Measurements from ENCODE around the gene SPACA1. TPM values are rescaled to one million over a fixed set of nuclear protein-coding genes. Genes with fewer than 3 reads are reported as not detected.

SPACA1 gene
- total RNA-seq, 4 donors from 2014 or later = not detected

DNA sequence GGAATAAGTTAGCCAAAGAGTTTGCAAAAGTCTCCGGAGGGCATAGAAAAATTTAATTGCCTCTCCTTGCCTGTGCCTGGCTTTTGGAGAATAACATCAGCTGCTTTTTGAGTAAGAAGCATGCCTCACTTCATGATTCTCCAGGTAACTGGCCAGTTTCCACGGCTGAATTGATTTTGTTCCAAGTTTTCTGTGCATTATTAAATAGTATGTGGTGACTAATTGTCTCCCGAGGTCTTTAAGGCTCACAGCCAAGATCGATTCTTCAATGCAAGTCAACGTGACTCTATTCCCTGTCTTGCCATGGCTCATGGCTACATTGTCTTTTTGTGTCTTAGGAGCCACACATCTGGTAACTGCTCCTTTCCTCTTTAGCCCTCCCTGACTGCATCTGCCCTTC, 64.3 kb downstream of the SPACA1 start:
- DNase-seq (ENCODE audit: extremely low spot score) = no peak
- H3K36me3 ChIP-seq = no peaks in the 10 kb centered on the region
- TF ChIP-seq, protein P1, sequence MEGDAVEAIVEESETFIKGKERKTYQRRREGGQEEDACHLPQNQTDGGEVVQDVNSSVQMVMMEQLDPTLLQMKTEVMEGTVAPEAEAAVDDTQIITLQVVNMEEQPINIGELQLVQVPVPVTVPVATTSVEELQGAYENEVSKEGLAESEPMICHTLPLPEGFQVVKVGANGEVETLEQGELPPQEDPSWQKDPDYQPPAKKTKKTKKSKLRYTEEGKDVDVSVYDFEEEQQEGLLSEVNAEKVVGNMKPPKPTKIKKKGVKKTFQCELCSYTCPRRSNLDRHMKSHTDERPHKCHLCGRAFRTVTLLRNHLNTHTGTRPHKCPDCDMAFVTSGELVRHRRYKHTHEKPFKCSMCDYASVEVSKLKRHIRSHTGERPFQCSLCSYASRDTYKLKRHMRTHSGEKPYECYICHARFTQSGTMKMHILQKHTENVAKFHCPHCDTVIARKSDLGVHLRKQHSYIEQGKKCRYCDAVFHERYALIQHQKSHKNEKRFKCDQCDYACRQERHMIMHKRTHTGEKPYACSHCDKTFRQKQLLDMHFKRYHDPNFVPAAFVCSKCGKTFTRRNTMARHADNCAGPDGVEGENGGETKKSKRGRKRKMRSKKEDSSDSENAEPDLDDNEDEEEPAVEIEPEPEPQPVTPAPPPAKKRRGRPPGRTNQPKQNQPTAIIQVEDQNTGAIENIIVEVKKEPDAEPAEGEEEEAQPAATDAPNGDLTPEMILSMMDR (IDR thresholded peaks at IDR 0.05) = no peak
- TF ChIP-seq POLR2A (IDR thresholded peaks at IDR 0.05; ENCODE audit: low read depth) = no peak
- no peak for TF ChIP-seq POLR2AphosphoS5 (IDR thresholded peaks at IDR 0.05)
- no peak for TF ChIP-seq EP300 (IDR thresholded peaks at IDR 0.05)
- no peaks in the 10 kb centered on the region for H3K9me3 ChIP-seq
- H3K27ac ChIP-seq (replicated peaks in 1 of 4) = no peak overlapping the region
- intact Hi-C loops (cut with DNase I) = no loop called here
- no peaks in the 10 kb centered on the region for H3K27me3 ChIP-seq
- H3K4me3 ChIP-seq = no peak overlapping the region
- WGBS = 44% methylated on average over 5 of the region's 5 CpGs
- no peaks in the 10 kb centered on the region for H3K4me1 ChIP-seq

DNA sequence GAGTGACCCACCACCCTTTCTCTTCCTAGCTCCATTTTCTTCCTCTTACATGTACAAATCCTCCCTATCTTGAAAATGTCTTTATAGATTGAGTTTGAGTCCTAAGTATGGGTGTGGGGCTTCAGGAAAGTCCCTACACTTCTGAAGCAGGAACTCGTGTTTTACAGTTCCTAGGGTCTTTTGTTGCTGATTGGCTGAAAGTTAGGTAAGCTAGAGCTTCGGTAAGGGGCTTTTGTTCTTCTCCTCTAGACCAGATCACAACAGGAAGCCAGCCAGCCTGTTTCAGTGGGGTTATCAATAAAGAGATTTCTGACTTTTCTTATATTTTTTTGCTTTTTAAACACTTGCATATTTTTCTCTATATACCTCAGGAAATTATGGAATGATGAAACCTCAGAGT, 67.2 kb downstream of the SPACA1 start:
- no peak for TF ChIP-seq POLR2AphosphoS5 (IDR thresholded peaks at IDR 0.05)
- no peak for TF ChIP-seq POLR2A (IDR thresholded peaks at IDR 0.05; ENCODE audit: low read depth)
- TF ChIP-seq EP300 (IDR thresholded peaks at IDR 0.05) = no peak
- TF ChIP-seq, protein P1 (IDR thresholded peaks at IDR 0.05) = no peak
- Histone ChIP-seq H3K4me1 (no peaks in the 10 kb centered on the region), H3K27me3 (no peaks in the 10 kb centered on the region), H3K9me3 (no peaks in the 10 kb centered on the region), H3K27ac (replicated peaks in 1 of 4) (no peak overlapping the region), H3K4me3 (no peak overlapping the region), H3K36me3 (no peaks in the 10 kb centered on the region)
- intact Hi-C loops (cut with DNase I) = no loop called here
- 39% methylated on average over 2 of the region's 2 CpGs for WGBS
- no peak for DNase-seq (ENCODE audit: extremely low spot score)

DNA sequence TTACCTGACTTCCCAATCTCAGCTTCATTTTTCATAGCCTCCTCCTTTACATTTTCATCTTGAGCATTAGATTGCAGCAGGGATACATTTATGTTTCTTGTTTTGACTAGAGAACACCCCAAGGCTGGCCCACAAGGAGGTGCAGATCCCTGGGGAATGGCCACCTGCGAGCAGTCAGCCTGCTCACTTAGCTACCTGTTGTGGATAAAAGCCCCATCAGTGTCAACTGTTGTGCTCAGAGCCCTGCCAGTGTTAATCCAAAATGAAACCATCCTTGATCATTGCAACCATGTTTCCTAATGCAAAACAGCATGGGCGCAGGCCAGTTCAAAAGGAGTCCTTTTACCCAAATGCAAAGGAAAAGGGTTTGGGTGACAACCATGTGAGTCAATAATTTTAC, 67.7 kb downstream of the SPACA1 start:
- no peaks in the 10 kb centered on the region for H3K36me3 ChIP-seq
- H3K9me3 ChIP-seq = no peaks in the 10 kb centered on the region
- H3K4me1 ChIP-seq = no peaks in the 10 kb centered on the region
- TF ChIP-seq POLR2A (IDR thresholded peaks at IDR 0.05; ENCODE audit: low read depth) = no peak
- TF ChIP-seq, protein P1 (IDR thresholded peaks at IDR 0.05) = no peak
- no peak for TF ChIP-seq EP300 (IDR thresholded peaks at IDR 0.05)
- no peak for TF ChIP-seq POLR2AphosphoS5 (IDR thresholded peaks at IDR 0.05)
- no peak for DNase-seq (ENCODE audit: extremely low spot score)
- 72% methylated on average over 2 of the region's 2 CpGs for WGBS
- no peaks in the 10 kb centered on the region for H3K27me3 ChIP-seq
- intact Hi-C loops (cut with DNase I) = no loop called here
- H3K4me3 ChIP-seq = no peak overlapping the region
- H3K27ac ChIP-seq (replicated peaks in 1 of 4) = no peak overlapping the region

DNA sequence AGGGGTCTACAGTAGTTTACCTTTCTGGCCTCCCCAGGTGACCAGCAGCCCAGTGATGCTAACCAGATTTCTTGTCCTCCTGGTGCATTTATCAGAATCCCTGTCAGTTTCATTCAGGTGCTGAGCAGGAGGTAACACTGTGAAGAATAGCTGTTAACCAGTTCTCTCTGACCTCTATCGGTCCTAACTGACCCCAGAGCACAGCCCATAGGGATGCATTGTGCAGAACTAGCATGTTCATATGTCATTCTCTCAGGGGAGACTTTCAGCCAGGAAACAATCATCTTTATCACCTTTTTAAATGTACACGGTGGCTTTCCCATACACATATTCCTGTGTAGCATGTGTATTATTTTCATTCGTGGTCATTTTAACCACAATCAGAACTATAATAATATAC, 68.6 kb downstream of the SPACA1 start:
- Histone ChIP-seq H3K27ac (replicated peaks in 1 of 4) (no peak overlapping the region), H3K4me3 (no peak overlapping the region), H3K9me3 (no peaks in the 10 kb centered on the region), H3K36me3 (no peaks in the 10 kb centered on the region), H3K4me1 (no peaks in the 10 kb centered on the region), H3K27me3 (no peaks in the 10 kb centered on the region)
- no peak for TF ChIP-seq EP300 (IDR thresholded peaks at IDR 0.05)
- TF ChIP-seq, protein P1 (IDR thresholded peaks at IDR 0.05) = no peak
- no peak for TF ChIP-seq POLR2AphosphoS5 (IDR thresholded peaks at IDR 0.05)
- TF ChIP-seq POLR2A (IDR thresholded peaks at IDR 0.05; ENCODE audit: low read depth) = no peak
- 59% methylated on average over 3 of the region's 3 CpGs for WGBS
- intact Hi-C loops (cut with DNase I) = no loop called here
- no peak for DNase-seq (ENCODE audit: extremely low spot score)

Other genes starting within 250 kb of the SPACA1 start
- 10 to 100 TPM in 3 of 4 donors, 1 to 10 TPM in 1; 7.1 to 25.7 (median 18.2) TPM for gene CNR1, start 118.5 kb downstream of the SPACA1 start, total RNA-seq